Esophagus mucosa (tissue), 1 donor: Measurements from ENCODE around the gene IL1RAP. TPM values are rescaled to one million over a fixed set of nuclear protein-coding genes. Genes with fewer than 3 reads are reported as not detected.
A peak's percentile ranks its signal among the peaks of the same experiment; 100 is the strongest.
"Not testable (repeated sequence)": the region's sequence is repeated elsewhere in the genome, so short reads cannot be mapped to it uniquely, and the experiment has no call there.

Experiments
- ATAC-seq: fragments of 200-7000 bp; cut with Tn5 transposase; one replicate; pipeline ENCODE4 v1.9.1; 2020
- total RNA-seq: library from RNA; stranded (reverse); gene quantifications from one replicate; pipeline ENCODE4 v1.2.4, GENCODE V29; 2023
- donor health status: DM: yes; HTN: yes; CAD: no.

IL1RAP gene, protein sequence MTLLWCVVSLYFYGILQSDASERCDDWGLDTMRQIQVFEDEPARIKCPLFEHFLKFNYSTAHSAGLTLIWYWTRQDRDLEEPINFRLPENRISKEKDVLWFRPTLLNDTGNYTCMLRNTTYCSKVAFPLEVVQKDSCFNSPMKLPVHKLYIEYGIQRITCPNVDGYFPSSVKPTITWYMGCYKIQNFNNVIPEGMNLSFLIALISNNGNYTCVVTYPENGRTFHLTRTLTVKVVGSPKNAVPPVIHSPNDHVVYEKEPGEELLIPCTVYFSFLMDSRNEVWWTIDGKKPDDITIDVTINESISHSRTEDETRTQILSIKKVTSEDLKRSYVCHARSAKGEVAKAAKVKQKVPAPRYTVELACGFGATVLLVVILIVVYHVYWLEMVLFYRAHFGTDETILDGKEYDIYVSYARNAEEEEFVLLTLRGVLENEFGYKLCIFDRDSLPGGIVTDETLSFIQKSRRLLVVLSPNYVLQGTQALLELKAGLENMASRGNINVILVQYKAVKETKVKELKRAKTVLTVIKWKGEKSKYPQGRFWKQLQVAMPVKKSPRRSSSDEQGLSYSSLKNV
- 40.5 TPM for total RNA-seq

- peak; percentile 95 for ATAC-seq
Observed at GRCh38 chr3:190513409-190514370, at the start of gene IL1RAP. Gene IL1RAP, plus strand, starts transcription at chr3:190514085. Its CDS starts 50,205 bp downstream, at chr3:190564290.

DNA sequence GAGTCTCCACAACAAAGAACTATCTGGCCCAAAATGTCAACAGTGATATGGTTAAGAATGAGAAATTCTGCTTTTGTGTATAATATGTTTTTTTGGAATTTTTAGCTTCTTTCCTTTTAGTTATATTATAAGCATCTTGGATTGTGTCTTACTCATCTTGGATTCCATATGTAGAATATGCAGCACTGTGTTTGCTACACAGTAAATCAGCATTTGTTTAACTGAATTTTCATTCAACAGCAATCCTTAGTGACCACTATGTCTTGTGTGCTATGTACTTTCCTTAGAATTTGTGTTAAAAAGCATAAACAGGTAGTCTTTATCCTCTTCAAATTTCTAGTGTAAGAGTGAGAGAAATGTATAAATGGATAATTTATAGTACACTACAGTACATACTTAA, 46.0 kb upstream of the IL1RAP start:
- no peak for ATAC-seq

DNA sequence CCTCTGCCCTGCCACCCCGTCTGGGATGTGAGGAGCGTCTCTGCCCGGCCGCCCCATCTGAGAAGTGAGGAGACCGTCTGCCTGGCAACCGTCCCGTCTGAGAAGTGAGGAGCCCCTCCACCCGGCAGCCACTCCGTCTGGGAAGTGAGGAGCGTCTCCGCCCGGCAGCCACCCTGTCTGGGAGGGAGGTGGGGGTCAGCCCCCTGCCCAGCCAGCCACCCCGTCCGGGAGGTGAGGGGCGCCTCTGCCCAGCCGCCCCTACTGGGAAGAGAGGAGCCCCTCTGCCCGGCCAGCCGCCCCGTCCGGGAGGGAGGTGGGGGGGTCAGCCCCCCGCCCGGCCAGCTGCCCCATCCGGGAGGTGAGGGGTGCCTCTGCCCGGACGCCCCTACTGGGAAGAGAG, 40.6 kb upstream of the IL1RAP start:
- not testable (repeated sequence) for ATAC-seq

GRCh38 chr3:190481779-190482178, 32.1 kb upstream of the IL1RAP start:
- ATAC-seq, result no peak

GRCh38 chr3:190485830-190486532, 27.9 kb upstream of the IL1RAP start:
- ATAC-seq, result no peak

DNA sequence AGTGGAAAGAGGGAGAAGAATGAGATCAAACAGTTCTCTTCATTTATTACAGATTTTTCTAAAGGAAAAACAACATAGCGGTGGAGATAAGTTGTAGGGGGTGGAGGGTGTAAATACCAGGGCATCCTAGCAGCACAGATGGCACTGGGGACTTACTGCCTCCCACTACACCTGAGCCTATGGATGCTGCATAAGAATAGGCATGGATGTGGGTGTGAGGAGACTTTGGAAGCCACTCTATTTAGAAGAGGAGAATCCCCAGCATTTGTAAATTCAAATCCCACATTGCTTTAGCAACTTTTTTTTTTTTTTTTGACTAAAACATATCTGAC, 27.4 kb upstream of the IL1RAP start:
- ATAC-seq, result no peak

- ATAC-seq, result no peak
Observed at GRCh38 chr3:190486908-190487607, 26.8 kb upstream of the IL1RAP start.

DNA sequence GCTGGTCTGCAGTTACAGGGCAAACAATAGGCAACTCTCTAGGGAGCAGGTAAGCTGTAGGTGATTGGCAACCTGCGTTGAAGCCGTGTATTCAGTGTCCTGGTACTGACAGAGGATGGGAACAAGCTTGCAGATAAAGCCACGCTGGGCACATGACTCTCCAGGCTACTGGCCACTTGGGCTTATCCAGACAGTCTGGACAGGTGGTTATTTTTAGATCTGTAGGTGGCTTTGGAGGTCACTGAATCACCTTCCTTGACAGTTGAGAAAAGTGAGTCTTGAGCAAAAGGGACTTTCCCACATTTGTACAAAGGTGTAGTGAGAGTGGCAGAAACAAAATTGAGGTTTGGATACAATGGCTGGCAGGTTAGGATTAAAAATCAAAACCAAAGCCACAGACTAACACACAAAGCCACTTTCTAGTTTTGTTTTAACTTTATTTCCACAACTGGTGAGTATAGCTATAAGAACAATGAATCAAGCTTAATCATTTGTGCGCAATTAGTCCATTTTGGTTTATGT, 22.3 kb upstream of the IL1RAP start:
- no peak for ATAC-seq

GRCh38 chr3:190492129-190492528, 21.8 kb upstream of the IL1RAP start:
- ATAC-seq, result no peak

- ATAC-seq, result no peak
Observed at GRCh38 chr3:190492966-190493365, 20.9 kb upstream of the IL1RAP start.

GRCh38 chr3:190494907-190495306, 19.0 kb upstream of the IL1RAP start:
- no peak for ATAC-seq

GRCh38 chr3:190495354-190495753, 18.5 kb upstream of the IL1RAP start:
- no peak for ATAC-seq

- ATAC-seq, result no peak
Observed at GRCh38 chr3:190495796-190496195, 18.1 kb upstream of the IL1RAP start.

DNA sequence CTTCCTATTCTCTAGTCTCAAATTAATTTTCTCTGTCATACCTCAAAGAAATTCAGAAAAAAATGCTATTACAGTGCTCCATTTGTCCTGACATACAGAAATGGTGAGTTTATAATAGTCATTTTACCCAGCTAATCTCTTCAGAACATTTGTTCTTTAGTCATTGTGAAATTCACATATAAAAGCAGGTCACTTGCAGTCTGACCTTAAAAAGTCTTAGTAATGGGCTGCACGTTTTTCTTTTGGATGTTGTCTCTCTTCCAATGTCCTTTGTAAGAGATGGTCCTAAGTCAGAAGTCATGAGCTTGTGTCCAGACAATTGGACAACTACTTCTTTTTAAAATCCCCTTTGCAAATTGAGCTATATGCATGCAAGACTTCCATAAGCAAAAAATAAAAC, 17.0 kb upstream of the IL1RAP start:
- ATAC-seq, result no peak

DNA sequence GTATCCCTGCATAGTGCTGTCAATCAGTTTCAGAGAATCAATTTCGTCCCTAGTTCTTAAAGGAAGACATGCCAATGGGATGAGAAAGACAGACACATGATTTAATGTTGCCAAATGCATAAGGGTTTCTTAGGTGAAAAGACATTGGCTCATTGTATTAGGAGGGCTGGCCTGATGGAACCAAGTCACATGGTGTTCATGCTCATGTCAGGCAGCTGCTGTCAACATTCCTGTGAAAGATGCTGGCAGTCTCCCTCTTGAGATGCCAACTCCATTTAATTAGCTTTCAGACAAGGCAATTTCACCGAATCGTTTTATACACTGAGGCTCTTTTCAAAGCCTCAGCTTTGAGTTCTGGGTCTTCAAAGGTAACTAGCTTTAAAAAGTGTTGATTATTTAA, 16.1 kb upstream of the IL1RAP start:
- ATAC-seq, result no peak

DNA sequence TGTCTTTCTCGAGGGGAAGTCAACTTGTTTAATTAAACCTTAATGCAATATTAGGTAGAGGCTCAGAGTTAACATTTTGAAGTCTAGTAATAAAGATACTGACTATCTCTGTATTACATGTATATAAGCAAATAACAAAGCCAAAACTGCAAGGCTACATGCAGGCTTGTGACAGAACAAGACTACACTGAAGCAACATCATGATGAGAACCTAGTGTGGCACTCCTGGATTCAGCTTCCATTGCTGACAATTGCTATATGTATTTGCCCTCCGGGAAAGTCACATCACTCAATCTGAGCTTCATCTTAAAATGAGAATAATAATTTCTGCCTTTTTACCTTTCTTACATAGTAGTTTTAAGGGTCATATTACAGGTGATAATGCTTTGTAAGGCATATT, 15.6 kb upstream of the IL1RAP start:
- ATAC-seq, result no peak

- ATAC-seq, result no peak
Observed at GRCh38 chr3:190499122-190499521, 14.8 kb upstream of the IL1RAP start.

DNA sequence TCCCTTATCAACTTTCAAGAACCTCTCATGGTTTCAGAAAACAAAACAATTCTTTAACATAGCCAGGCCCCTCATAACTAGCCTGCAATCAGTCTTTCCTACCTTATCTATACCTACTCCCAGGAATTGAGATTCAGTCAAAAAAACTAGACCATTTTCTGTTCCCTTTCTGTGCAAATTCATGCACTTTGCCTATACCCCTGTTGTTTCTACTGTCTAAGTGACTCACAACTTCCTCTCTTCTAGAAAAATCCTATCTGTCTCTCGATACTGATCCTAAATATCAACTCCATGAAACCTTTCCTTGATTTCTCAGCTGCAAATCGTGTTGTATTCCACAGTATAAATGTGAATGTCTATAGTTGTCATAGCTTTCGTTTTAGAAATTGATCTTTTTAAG, 10.9 kb upstream of the IL1RAP start:
- no peak for ATAC-seq

DNA sequence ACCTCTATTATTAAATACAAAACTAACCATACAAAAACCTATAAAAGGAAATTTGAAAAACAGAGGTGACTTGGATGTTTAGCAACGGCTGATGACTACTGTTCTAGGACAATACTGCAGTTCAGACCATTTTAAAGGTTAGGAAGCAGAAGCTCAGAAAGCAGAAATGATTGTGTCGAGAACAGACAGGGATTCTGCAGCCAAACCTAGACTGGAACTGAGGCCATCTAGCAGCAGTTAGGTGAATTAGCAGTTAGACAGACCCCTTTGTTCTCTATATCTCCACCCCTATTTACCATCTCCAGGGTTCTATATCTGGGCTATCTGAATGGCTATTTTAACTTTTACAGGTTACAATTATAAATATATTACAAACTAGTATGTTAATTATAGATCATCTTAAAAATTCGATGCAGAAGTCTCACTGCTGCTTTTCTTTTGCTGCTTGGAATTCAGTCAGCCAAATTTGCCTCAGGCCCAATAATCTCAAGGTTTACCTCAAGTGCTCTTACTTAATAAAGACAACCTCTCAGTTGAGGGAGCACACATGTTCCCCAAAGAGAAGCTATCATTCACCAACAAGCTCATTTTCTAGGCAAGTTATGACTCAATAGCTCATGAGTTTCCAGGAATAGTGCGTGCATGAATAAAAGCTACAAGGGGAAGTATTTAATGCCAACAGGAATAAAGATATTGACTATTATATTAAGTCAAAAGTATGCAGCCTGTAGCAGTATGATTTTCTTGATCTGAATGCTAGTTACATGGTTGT, 9.3 kb upstream of the IL1RAP start:
- peak; percentile 59 for ATAC-seq

GRCh38 chr3:190505381-190506003, 8.4 kb upstream of the IL1RAP start:
- no peak for ATAC-seq

GRCh38 chr3:190506271-190506670, 7.6 kb upstream of the IL1RAP start:
- no peak for ATAC-seq
